PC-3 (cell line): Measurements from ENCODE around the gene CREBL2. TPM values are rescaled to one million over a fixed set of nuclear protein-coding genes. Genes with fewer than 3 reads are reported as not detected.
"Not testable (repeated sequence)": the region's sequence is repeated elsewhere in the genome, so short reads cannot be mapped to it uniquely, and the experiment has no call there.

ENCODE experiments used
- ATAC-seq: fragments of 200-7000 bp; cut with Tn5 transposase; 2 replicates; pipeline ENCODE4 v1.9.1; 2020; ENCODE audit warnings: mild to moderate bottlenecking, moderate library complexity
- BruUV-seq: library from RNA; stranded (reverse); fragments of 400-500 nt; replicated peaks from 2 replicates; lab custom pipeline; 2021; lab: Mats Ljungman, UMichigan
- CTCF ChIA-PET: fragments of 300-600 bp; sonication (Branson Sonifier 250); formaldehyde crosslinking; loops from one replicate; lab custom pipeline; 2022; ENCODE audit warnings: antibody characterized with exemption; lab: Charles Lee
- POLR2A ChIA-PET: fragments of 300-600 bp; sonication (Branson Sonifier 250); formaldehyde crosslinking; loops from one replicate; lab custom pipeline; 2022; ENCODE audit warnings: antibody characterized with exemption; ENCODE audit not compliant: unreplicated experiment; lab: Charles Lee
- DNase-seq: peaks from one replicate; pipeline ENCODE4 v3.0.0-alpha.2; 2015
- H2AFZ ChIP-seq: fragments of 300-600 bp; sonication (generic); 2 replicates; pipeline ENCODE4 v1.6.0; 2016; ENCODE audit warnings: antibody characterized with exemption, low read length
- H3F3A ChIP-seq: fragments of 300-600 bp; sonication (generic); one replicate; pipeline ENCODE4 v1.6.0; 2017; ENCODE audit warnings: antibody characterized with exemption, low read length, control low read depth, mild to moderate bottlenecking; ENCODE audit not compliant: unreplicated experiment
- H3K27ac ChIP-seq: fragments of 300-600 bp; sonication (generic); 2 replicates; pipeline ENCODE4 v1.5.1; 2016; ENCODE audit warnings: mild to moderate bottlenecking, low read length
- H3K27me3 ChIP-seq: fragments of 300-600 bp; sonication (generic); 2 replicates; pipeline ENCODE4 v1.6.1; 2016; ENCODE audit warnings: low read length, mixed read lengths
- H3K36me3 ChIP-seq: fragments of 300-600 bp; sonication (generic); 2 replicates; pipeline ENCODE4 v1.6.1; 2016; ENCODE audit warnings: low read depth, mixed run types, low read length, mixed read lengths
- H3K4me1 ChIP-seq: fragments of 300-600 bp; sonication (generic); 2 replicates; pipeline ENCODE4 v1.5.1; 2016; ENCODE audit warnings: low read length; ENCODE audit not compliant: insufficient read depth
- H3K4me2 ChIP-seq: fragments of 300-600 bp; sonication (generic); 2 replicates; pipeline ENCODE4 v1.6.0; 2016; ENCODE audit warnings: low read length
- H3K4me3 ChIP-seq: fragments of 300-600 bp; sonication (generic); 2 replicates; pipeline ENCODE4 v1.5.1; 2016; ENCODE audit warnings: mild to moderate bottlenecking, low read length, mixed read lengths
- H3K79me2 ChIP-seq: fragments of 300-600 bp; sonication (generic); 2 replicates; pipeline ENCODE4 v1.6.1; 2017; ENCODE audit warnings: low read length, mixed read lengths
- H3K9ac ChIP-seq: fragments of 300-600 bp; sonication (generic); 2 replicates; pipeline ENCODE4 v1.6.0; 2016; ENCODE audit warnings: mild to moderate bottlenecking, low read length
- H3K9me2 ChIP-seq: fragments of 300-600 bp; sonication (generic); replicated peaks from 2 replicates; pipeline ENCODE4 v1.6.1; 2016; ENCODE audit warnings: mixed run types, low read length, mixed read lengths
- H3K9me3 ChIP-seq: fragments of 300-600 bp; sonication (generic); 2 replicates; pipeline ENCODE4 v1.6.1; 2016; ENCODE audit warnings: low read length, mixed read lengths
- H4K20me1 ChIP-seq: fragments of 300-600 bp; sonication (generic); 2 replicates; pipeline ENCODE4 v1.6.1; 2016; ENCODE audit warnings: low read length, mixed read lengths
- CTCF ChIP-seq: fragments of 300-600 bp; sonication (generic); conservative IDR thresholded peaks from 2 replicates; pipeline ENCODE4 v1.5.1; 2017; ENCODE audit warnings: antibody characterized with exemption, low read depth, mild to moderate bottlenecking, low read length
- EZH2 ChIP-seq: fragments of 300-600 bp; sonication (generic); IDR thresholded peaks from one replicate; pipeline ENCODE4 v1.6.1; 2017; ENCODE audit warnings: antibody characterized with exemption, mild to moderate bottlenecking, low read length; ENCODE audit not compliant: unreplicated experiment
- EZH2phosphoT487 ChIP-seq: fragments of 300-600 bp; sonication (generic); IDR thresholded peaks from 2 replicates; pipeline ENCODE4 v1.6.1; 2018; ENCODE audit warnings: mild to moderate bottlenecking, antibody characterized with exemption, low read length, borderline replicate concordance
- intact Hi-C: fragments of 100-400 bp; cut with micrococcal nuclease; formaldehyde crosslinking; loops from 2 replicates; pipeline ENCODE4 v1.9.0; 2023
- total RNA-seq: library from RNA; depleted of rRNA; stranded (reverse); fragments of >200 nt; gene quantifications from 2 replicates; pipeline ENCODE4 v1.2.3, GENCODE V29; 2014

The CREBL2 gene
- total RNA-seq, 1 experiment from 2014 or later: 14.2 TPM

GRCh38 chr12:12564911-12565310 is 46.8 kb upstream of the CREBL2 start:
- Histone ChIP-seq H3K9me2 (no peaks in the 10 kb centered on the region), H4K20me1 (no peaks in the 10 kb centered on the region), H3K4me3 (no peak overlapping the region), H3K4me1 (peaks cover 14% of the 10 kb centered on the region), H3K9ac (no peak overlapping the region), H3F3A (peaks cover 4% of the 10 kb centered on the region), H3K4me2 (no peak overlapping the region), H3K36me3 (no peaks in the 10 kb centered on the region; the same call in 1 of the 2 replicates), H3K9me3 (0 out of 2 replicates have a peak, but pooled peaks cover 8% of the 10 kb centered on the region), H2AFZ (no peak overlapping the region), H3K27me3 (no peaks in the 10 kb centered on the region), H3K27ac (no peak overlapping the region), H3K79me2 (peaks cover 16% of the 10 kb centered on the region)
- BruUV-seq: no TSS peak
- POLR2A ChIA-PET: no interaction called here
- CTCF ChIA-PET: no interaction called here
- no peak for TF ChIP-seq EZH2
- no peak for TF ChIP-seq CTCF
- TF ChIP-seq EZH2phosphoT487: no peak
- no peak for ATAC-seq
- peak; percentile 19 for DNase-seq
- intact Hi-C loops: loop anchor here (5.0 to 10.0 kb wide), 4 partner anchors 47 to 168 kb away; partner anchors contain the start of gene CREBL2

GRCh38 chr12:12565971-12566370 is 45.7 kb upstream of the CREBL2 start:
- ATAC-seq, H3K27me3 ChIP-seq, H3K36me3 ChIP-seq, DNase-seq, CTCF ChIA-PET, H4K20me1 ChIP-seq, POLR2A ChIA-PET, H3K4me3 ChIP-seq, H3K27ac ChIP-seq, H3K79me2 ChIP-seq, BruUV-seq, H3K9me3 ChIP-seq, H3F3A ChIP-seq, H3K9ac ChIP-seq, H3K9me2 ChIP-seq, H2AFZ ChIP-seq, H3K4me2 ChIP-seq: not testable (repeated sequence)
- peaks cover 11% of the 10 kb centered on the region for H3K4me1 ChIP-seq
- intact Hi-C loops: loop anchor here (10.0 kb wide), 1 partner anchor 121 kb away; no protein-coding TSS in a partner anchor

GRCh38 chr12:12572659-12573058 is 39.0 kb upstream of the CREBL2 start:
- ChIA-PET CTCF (no interaction called here), POLR2A (no interaction called here)
- Histone ChIP-seq H2AFZ (0 out of 2 replicates have a peak overlapping the region, but pooled peaks have one; percentile 15), H4K20me1 (no peaks in the 10 kb centered on the region), H3K4me2 (no peak overlapping the region), H3K9me2 (no peaks in the 10 kb centered on the region), H3K79me2 (no peaks in the 10 kb centered on the region), H3K36me3 (no peaks in the 10 kb centered on the region), H3K9me3 (no peaks in the 10 kb centered on the region), H3K4me1 (peaks cover 6% of the 10 kb centered on the region), H3K27ac (no peak overlapping the region), H3K27me3 (no peaks in the 10 kb centered on the region), H3K9ac (no peak overlapping the region), H3K4me3 (no peak overlapping the region), H3F3A (no peaks in the 10 kb centered on the region)
- TF ChIP-seq EZH2 (no peak), EZH2phosphoT487 (no peak), CTCF (no peak)
- DNase-seq: no peak
- BruUV-seq: no TSS peak
- intact Hi-C loops: no loop called here
- ATAC-seq: no peak
